GM04504 (cell line): ENCODE results near the gene LNX1.
A peak's percentile ranks its signal among the peaks of the same experiment; 100 is the strongest.

ENCODE experiments used
- DNase-seq: peaks from one replicate; pipeline ENCODE4 v3.0.0-alpha.2; 2012; ENCODE audit warnings: low read depth

The LNX1 gene

GRCh38 chr4:53599632-53600031 is 8.3 kb upstream of the LNX1 start:
- no peak for DNase-seq

- no peak for DNase-seq
Observed at GRCh38 chr4:53598901-53599300, 7.6 kb upstream of the LNX1 start.

GRCh38 chr4:53598483-53598882 is 7.2 kb upstream of the LNX1 start:
- no peak for DNase-seq

GRCh38 chr4:53596901-53597300 is 5.6 kb upstream of the LNX1 start:
- no peak for DNase-seq

GRCh38 chr4:53595834-53596233 is 4.5 kb upstream of the LNX1 start:
- no peak for DNase-seq

- no peak for DNase-seq
Observed at GRCh38 chr4:53595204-53595603, 3.9 kb upstream of the LNX1 start.

- DNase-seq = no peak
Observed at GRCh38 chr4:53593765-53594164, 2.5 kb upstream of the LNX1 start.

GRCh38 chr4:53592686-53593501 is 1.6 kb upstream of the LNX1 start:
- DNase-seq = no peak

- DNase-seq = no peak
Observed at GRCh38 chr4:53592122-53592521, 836 bp upstream of the LNX1 start.

- DNase-seq = no peak
Observed at GRCh38 chr4:53590187-53590586, 1.1 kb downstream of the LNX1 start.

- no peak for DNase-seq
Observed at GRCh38 chr4:53589511-53589910, 1.8 kb downstream of the LNX1 start.

GRCh38 chr4:53587135-53587534 is 4.2 kb downstream of the LNX1 start:
- DNase-seq = no peak

- peak; percentile 92 for DNase-seq
Observed at GRCh38 chr4:53586121-53586816, 5.0 kb downstream of the LNX1 start.

- DNase-seq = no peak
Observed at GRCh38 chr4:53584658-53585057, 6.6 kb downstream of the LNX1 start.

GRCh38 chr4:53583513-53583912 is 7.8 kb downstream of the LNX1 start:
- DNase-seq = no peak

GRCh38 chr4:53582194-53582593 is 9.1 kb downstream of the LNX1 start:
- DNase-seq = no peak

- DNase-seq = no peak
Observed at GRCh38 chr4:53580274-53580673, 11.0 kb downstream of the LNX1 start.

GRCh38 chr4:53579826-53580225 is 11.5 kb downstream of the LNX1 start:
- no peak for DNase-seq

GRCh38 chr4:53576676-53577372 is 14.5 kb downstream of the LNX1 start:
- no peak for DNase-seq

- no peak for DNase-seq
Observed at GRCh38 chr4:53576071-53576617, 15.1 kb downstream of the LNX1 start.

- DNase-seq = no peak
Observed at GRCh38 chr4:53575552-53575951, 15.7 kb downstream of the LNX1 start.

- no peak for DNase-seq
Observed at GRCh38 chr4:53574528-53574927, 16.8 kb downstream of the LNX1 start.

- no peak for DNase-seq
Observed at GRCh38 chr4:53573696-53574095, 17.6 kb downstream of the LNX1 start.
